Hematopoietic multipotent progenitor cell treated with erythropoietin and hydrocortisone succinate and interleukin-3 and kit ligand, for 4 days (in vitro differentiated cells): ENCODE data around the gene UCP3.

Experiments
- DNase-seq: peaks from one replicate; pipeline ENCODE4 v3.0.0-alpha.2; 2015

UCP3 gene

DNA sequence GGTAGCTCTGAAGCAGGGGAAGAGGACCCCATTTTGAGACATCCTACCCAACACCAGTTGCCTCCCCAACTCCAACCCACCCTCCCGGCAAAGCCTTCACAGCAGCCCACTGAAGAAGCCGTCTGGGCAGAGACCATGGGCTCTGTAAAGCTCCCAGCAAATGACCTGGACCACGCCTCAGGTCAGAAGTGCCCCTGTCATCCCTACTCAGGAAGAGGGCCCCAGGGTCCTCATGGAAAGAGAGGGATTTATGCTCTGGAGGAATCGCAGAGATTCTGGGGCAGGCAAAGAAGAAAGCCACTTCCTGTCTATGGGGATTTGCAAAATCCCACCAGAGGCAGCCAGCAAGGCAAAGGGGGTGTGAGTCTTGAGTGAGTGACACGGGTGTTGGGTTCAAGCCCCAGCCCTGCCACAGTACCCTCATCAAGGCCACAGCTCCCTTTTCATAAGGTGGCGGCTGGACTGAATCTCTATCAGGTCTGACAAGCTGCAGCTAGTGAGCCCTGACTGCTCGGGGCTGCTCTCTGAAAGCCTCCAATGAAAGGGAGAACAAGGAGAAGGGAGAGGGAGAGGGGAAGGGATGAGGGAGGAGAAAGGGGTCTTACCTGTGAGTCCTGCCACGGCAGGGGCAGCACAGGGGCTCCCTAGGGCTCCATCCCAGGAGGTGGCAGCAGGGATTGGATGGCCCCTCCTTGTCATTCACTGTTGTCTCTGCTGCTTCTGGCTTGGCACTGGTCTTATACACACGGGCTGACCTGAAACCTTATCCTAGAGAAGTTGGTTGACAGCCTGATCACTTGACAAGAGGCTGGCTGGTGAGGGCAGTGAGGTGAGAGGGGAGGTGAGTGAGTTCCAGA is at the start of gene UCP3:
TSS of gene UCP3 (minus strand) at position 713 of the 857 bp plus-strand sequence. CDS start 2,043 bp downstream, outside the sequence.
- no peak for DNase-seq

DNA sequence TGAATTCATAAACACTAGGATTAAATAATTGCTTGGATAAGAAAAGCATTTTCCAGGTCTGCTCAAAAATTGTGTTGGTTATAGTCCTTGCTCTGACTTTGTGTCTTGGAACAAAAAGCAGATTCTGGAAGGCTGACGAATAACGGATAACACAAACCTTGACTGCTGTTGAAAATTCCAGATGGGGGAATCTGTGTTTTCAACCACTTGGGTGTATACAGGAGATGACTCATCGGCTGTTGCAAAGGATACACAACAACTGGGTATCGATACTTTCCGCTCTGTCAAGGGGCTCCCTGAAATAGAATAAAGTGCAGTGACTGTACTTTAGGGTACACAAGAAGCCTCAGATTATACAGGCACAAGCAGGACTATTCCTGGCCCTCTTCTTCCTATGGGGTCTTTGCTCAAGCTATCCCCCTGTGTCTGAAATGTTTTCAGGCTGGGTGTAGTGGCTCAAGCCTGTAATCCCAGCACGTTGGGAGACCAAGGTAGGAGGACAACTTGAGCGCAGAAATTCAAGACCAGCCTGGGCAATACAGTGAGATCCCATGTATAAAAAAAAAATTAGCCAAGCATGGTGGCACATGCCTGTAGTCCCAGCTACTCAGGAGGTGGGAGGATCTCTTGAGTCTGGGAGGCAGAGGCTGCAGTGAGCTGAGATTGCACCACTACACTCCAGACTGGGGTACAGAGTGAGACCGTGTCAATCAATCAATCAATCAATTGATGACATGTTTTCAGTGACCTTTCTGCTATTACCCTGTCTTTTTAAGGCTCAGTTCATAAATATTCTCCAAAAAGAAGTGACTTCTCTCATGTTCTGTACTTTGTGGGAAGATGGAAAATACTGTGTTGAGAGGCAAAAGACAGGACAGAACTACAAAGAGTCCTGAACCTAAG is 48.6 kb upstream of the UCP3 start:
- no peak for DNase-seq

- DNase-seq = no peak
Measured at GRCh38 chr11:74055938-74056337, 47.1 kb upstream of the UCP3 start.

DNA sequence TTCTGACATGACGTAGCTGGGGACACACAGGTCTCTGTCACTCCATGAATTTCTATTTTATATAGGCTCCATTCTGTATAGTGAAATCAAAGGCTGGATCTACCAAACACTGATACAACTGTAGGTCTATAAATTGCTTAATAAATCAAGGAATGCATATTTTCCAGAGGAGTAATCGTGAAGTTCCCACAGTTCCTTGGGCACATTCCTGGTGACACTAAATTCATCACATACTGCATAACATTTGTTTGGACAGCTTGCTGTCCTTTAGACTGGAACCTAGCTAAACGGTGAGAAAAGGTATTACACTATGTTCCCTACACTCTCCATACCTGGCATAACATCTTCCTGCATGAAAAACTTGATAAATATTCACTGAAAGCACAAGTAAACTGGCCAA is 41.6 kb upstream of the UCP3 start:
- no peak for DNase-seq

DNA sequence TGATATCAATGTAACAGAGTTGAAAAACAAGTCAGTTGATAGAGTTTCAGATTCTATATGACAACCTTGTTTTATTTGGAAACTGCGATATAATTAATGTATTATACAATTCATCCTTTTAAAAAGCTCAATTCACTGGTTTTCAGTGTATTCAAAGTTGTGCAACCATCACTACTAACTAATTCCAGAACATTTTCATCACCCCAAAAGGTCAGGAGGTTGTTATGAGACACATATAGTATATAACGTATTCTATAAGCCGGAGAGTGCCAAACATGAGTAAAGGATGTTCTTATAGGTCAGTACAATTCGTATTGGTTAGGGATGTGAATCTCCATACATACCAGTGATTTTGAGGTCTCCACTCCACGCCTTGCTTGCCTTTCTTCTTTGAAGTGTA is 40.1 kb upstream of the UCP3 start:
- no peak for DNase-seq

- no peak for DNase-seq
Measured at GRCh38 chr11:74044538-74044937, 35.7 kb upstream of the UCP3 start.

DNA sequence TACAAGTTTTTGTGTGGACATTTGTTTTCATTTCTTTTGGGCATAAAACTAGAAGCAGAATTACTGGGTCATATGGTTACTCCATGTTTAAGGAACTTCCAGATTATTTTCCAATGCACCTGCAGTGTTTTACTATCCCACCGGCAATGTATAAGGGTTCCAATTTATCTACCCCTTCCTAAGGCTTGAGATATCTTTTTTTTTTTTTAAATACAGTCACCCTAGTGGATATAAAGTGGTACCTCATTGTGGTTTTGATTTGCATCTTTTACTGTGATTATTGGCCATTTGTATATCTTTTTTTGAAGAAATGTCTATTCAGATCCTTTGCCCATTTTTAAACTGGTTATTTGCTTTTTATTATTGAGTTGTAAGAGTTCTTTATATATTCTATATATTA is 34.6 kb upstream of the UCP3 start:
- DNase-seq = no peak

DNA sequence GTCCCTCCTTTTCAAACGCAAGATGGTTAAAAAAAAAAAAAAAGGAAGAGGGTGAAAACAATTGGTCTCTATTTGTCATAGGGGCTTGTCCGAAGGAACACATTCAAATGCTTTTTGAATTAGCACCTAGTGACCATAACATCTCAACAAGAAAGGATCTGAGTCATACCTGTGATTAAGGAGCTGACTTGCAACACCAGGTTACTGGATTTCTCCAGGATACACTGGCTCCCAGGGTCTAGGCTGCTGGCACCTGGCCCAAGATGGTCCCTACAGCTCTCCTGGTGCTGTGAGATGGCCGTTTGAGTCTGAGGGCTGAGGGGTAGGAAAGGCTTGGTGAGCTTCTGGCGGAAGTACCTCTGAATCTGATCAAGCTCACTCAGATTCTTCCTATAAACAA is 28.4 kb upstream of the UCP3 start:
- no peak for DNase-seq

DNA sequence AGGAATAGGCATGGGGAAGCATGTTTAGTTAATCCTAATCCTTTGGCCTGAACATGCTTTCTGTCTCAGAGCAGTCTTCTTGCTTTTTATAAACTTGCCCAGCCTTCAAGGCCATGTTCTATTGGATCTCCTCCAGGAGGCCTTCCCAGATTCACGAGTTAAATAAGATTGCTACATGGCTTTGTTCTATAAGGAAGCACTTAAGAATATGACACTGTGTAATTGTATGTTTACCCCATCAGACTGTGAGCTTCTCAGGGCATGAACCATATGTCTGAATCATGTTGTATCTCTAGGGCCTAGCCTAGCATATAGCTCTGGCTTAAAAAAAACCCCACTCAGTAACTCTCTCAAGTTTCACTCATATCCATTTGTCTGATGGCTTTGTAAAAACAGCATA is 26.4 kb upstream of the UCP3 start:
- DNase-seq = no peak

GRCh38 chr11:74033046-74033445 is 24.2 kb upstream of the UCP3 start:
- no peak for DNase-seq

DNA sequence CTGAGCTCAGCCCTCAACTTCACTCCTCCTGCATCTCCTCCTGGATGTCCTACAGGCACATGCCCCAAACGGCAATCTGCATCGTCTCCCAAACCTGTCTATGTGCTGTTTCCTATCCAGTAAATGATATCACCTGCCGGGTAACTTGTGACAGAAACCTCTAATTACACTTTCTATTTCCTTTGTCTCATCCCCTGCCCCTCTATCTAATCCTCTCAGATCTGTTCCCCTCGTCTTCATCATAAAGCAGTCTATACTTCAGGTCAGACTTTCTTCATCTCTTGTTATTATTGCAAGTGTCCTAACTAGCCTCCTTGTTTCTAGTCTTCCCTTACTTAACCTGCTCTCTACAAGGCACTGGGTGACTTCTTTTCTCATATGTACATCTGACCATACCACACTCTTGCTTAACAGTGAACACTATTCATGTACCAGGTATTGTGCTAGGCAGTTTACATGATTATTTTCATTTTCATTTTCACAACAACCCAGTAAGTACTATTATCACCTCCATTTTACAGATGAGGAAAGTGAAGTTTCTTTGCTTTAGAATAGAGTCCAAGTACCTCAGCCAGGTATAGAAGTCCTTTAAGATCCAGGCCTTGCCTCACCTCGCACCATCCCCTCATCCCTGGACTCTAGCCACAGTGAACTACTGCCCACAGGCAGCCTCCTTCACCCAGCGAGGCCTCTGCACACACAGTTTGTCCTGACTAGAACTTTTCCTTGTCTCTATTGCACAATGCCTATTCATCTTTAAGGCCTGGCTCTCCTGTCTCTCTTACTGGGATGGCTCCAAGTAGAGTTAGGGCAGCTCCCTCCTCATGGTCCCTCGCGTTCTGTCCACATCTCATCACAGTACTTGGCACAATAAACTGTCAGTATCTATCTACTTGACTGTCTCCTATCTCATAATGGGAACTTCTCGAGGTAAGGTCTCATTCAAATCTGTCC is 22.1 kb upstream of the UCP3 start:
- DNase-seq = no peak

GRCh38 chr11:74025467-74026166 is 16.7 kb upstream of the UCP3 start:
- DNase-seq = no peak

DNA sequence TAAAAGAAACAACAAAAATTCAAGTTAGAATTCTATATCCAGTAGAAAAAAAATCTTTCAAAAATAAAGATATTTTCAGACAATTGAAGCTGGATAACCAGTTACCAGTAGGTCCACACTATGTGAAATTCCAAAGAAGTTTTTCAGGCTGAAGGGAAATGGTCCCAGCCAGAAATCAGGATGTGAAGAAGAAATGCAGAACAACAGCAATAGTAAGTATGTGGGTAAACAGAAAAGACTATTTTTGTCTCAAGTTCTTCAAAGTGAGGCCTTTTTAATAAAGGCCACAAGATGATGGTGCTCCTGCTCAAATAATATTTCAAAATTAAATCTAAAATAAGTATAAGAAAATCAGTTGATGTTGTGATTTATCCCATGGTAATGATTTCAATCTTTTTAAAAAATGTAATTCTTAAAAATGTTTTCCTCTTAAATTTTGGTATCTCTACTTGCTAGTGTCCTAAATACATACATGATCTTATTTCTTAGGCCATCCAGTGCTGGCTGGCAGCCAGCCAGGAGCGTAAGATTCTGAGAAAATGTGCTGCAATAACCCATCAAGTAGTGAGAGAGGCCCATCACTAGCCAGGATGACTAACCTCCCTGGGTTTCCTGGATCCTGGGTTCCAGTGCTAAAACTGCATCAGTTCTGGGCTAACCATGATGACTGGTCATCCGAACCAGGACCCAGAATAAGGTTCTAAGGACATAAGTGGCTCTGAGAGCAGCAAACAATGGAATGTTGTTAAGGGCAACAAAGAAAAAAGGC is 15.6 kb upstream of the UCP3 start:
- DNase-seq = peak; percentile 67

GRCh38 chr11:74023276-74023675 is 14.4 kb upstream of the UCP3 start:
- no peak for DNase-seq

- no peak for DNase-seq
Measured at GRCh38 chr11:74022546-74022945, 13.7 kb upstream of the UCP3 start.

DNA sequence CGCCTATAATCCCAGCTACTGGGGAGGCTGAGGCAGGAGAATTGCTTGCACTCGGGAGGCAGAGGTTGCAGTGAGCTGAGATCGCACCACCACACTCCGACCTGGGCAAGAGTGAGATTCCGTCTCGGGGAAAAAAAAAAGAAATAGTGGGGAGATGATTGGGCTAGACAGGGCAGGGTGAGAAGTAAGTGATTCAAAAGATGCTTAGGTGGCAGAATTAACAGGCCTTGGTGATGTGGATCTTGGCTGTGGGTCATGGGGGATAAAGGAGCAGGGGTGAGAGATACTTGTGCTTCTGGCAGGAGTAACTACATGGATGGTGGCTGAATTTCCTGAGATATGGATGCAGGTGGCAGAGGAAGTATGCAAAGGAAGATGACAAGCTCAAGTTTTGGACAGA is 13.1 kb upstream of the UCP3 start:
- no peak for DNase-seq

DNA sequence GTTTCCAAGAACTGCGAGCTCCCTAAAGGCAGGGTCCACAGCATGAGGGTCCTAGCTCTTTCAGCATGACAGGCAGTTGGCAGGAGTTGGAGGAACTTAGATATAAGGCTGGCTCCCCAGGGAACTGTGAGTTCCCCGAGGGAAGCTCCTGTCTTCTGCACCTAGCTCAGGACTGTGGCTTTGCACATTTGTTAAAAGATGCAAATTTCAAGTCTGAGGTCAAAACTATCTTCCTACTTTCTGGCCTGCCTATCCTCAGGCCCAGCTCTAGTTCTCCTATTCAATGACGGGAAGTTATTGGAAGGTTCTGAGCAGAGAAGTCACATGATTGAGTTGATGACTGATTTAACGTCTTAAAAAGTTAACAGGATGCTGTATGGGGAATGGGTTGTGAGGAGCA is 11.7 kb upstream of the UCP3 start:
- DNase-seq = no peak

GRCh38 chr11:74019860-74020259 is 11.0 kb upstream of the UCP3 start:
- peak; percentile 36 for DNase-seq

DNA sequence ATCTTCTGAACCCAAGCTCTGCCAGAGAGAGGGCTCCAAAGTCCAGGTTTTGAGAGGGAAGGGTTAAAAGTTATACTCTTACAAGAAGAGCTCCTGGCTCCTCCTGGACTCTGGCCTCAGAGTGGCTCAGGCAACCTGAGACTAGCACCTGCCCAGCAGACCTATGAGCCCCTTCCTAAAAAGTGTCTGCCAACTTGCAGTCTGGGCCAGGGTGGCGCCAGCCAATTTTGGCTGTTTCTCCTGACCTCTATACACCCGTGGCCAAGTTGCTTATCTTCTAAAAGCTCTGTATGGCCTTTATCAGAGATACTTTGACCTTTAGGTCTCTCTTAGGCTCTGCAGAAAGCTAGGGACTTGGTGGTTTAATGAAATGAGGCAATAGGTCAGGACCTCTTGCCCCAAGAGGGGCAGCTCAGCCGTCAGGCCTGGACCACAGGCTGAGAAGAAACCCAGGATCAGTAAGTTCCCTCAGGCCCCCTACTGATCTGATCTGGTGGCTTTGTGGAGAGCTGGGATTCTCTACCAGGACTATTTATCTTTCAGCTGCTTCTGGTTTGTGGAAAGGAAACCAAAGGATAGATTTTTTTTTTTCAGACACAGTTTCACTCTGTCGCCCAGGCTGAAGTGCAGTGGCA is 10.3 kb upstream of the UCP3 start:
- DNase-seq = peak; percentile 33

DNA sequence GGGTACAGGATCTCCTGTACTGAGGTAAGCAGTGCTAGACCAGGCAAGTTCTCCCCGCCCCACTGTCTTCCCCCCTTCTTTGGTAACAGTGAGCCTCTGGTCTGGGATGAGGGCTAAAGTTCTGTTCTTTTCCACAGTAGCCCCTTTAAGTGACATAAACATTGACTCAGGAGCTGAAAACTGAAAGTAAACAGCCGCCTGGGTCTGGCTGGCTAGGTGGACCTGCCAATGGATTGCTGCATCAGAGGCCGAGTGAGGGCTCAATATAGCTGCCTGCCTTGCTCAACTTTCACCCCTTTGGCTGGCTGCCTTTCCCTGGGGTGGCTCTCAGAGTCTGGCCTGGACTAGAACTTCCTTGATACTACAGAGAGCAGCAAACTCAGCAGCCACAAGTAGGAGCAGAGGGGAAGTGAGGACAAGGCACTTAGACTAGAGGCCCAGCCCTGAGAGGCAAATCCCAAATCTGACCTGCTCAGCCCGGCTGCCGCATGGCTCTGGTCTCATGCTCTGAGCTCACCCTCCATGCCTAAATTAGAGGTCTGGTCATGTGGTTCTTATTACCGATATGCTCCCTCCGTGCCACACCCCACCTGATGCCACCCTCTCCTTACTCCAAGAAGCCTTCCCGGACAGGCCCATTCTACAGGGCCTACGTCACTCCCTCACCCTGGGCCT is 9.6 kb upstream of the UCP3 start:
- peak; percentile 52 for DNase-seq
